ENCODE data around the gene SINHCAF. TPM values are rescaled to one million over a fixed set of nuclear protein-coding genes. Genes with fewer than 3 reads are reported as not detected.
"Not testable (repeated sequence)": the region's sequence is repeated elsewhere in the genome, so short reads cannot be mapped to it uniquely, and the experiment has no call there.

SINHCAF gene
- total RNA-seq, 1 experiment from 2014 or later = 41.9 TPM

GRCh38 chr12:31272607-31273225 lies 53.2 kb downstream of the SINHCAF start:
- no peak for DNase-seq (ENCODE audit: low read depth)

DNA sequence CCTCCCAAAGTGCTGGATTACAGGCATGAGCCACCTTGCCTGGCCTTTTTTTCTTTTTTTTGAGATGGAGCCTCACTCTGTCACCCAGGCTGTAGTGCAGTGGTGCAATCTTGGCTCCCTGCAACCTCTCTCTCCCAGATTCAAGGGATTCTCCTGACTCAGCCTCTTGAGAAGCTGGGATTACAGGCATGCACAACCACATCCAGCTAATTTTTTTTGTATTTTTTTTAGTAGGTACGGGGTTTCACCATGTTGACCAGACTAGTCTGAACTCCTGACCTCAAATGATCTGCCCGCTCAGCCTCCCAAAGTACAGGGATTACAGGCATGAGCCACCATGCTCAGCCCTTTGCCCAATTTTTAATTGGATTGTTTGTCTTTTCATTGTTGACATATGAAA lies 58.0 kb downstream of the SINHCAF start:
- DNase-seq (ENCODE audit: low read depth) = no peak

DNA sequence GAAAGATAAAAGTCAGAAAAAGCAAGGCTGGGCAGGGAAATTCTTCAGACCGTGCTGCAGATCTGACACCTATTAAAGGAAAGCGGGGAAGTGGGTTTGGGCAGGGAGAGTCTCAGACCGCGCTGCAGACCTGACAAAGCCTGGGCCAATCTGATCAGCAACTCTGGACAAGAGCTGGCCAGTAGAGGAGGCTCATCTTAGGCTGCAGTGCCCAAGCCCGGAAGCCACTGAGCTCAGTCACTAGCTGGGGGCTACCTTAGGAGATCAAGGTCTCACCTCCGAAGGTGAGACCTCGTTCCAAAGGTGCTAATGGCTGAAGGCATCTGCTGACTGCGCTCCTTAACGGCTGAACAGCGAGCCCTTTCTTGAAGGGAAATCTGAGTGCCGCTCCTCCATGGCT lies 60.2 kb downstream of the SINHCAF start:
- no peak for DNase-seq (ENCODE audit: low read depth)

DNA sequence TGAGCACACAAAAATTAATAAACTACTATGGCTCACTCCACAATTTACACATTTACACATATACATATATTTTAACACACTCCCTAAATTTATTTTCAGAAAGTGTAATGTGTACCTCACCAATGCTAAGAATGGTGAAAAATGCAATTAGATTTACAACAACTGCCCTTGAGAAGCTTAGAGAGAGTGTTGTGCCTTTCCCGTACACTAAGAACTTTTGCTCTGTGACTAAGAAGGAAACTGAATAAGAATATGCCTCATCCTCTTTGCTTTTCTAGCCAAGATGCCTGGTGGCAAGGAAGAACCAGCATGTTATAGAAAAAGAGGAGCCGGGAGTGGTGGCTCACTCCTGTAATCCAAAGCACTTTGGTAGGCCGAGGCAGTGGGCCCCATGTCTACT lies 62.3 kb downstream of the SINHCAF start:
- peak; percentile 19 for DNase-seq (ENCODE audit: low read depth)

DNA sequence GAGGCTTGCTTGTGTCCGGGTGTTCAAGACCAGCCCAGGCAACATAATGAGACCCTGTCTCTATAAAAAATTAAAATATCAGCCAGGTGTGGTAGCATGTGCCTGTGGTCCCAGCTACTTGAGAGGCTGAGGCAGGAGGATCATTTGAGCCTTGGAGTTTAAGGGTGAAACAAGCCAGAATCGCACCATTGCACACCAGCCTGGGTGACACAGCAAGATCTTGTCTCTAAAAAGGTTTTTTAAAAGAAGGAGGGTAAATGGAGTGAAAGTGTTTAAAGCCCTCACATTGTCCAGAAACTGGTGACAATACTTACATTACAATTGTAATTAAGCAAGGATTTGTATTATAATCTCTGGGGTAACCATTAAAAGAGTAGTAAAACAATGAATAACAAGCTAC lies 64.2 kb downstream of the SINHCAF start:
- no peak for DNase-seq (ENCODE audit: low read depth)

DNA sequence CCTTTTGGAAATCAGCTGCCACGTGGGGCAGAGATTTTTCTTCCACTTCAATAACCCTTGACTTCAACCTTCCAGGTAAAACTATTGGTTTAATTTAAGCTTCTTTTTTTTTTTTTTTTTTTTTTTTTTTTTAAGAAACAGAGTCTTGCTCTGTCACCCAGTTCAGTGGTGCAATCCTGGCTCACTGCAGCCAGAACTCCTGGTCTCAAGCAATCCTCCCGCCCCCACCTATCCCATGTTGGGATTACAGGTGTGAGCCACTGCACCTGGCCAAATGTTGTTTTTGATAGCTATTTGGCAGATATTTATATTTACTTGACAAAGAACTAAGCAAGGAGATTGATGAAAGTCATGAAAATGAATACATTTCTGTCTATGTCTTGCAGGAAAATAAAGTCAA lies 65.1 kb downstream of the SINHCAF start:
- no peak for DNase-seq (ENCODE audit: low read depth)

DNA sequence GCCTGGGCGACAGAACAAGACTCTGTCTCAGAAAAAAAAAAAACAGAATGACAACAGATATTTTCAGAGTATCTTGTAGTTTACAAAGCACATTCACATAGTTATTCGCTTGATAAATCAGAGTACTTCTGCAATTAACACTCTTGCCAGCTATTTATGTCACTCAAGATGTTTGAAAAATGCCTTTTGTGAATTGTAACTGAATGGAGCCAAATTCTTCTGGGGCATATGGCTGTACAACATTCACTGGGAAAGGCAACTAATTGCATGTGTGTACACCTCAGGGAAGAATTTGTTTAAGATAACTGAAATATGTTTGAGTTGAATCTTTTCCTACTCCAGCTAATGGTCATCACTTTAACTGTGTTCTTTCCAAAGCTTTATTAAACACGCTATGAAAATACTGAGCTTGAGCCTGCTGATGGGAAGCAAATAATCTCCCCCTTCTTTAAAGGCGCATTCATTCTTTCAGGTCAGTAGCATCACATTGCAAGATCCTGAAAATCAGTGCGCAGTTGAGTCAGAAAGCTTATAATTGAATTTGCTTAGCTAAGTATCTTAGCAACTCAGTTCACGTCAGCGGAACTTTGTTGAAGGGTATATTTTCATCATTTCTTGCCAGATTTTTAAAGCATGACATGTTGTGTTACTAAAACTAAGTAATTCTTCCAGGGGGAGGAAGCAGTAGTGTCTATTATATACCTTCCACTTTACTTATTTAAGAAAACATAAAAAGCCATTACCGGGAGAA lies 66.6 kb downstream of the SINHCAF start:
- no peak for DNase-seq (ENCODE audit: low read depth)

DNA sequence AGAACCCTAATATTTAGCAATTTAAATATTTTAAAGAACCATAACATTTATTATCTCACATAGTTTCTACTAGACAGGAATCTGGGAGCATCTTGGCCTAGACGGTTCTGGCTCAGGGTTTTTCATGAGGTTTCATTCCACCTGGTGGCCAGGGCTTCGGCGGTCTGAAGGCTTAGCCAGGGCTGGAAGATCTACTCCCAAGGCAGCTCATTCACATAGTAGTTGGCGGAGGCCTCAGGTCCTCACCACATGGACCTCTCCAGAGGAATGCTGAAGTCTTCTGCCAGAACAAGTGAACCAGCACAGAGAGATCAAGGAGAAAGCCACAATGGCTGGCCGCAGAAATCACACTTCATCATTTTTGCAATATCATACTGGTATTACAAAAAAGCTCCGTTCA lies 68.2 kb downstream of the SINHCAF start:
- no peak for DNase-seq (ENCODE audit: low read depth)

DNA sequence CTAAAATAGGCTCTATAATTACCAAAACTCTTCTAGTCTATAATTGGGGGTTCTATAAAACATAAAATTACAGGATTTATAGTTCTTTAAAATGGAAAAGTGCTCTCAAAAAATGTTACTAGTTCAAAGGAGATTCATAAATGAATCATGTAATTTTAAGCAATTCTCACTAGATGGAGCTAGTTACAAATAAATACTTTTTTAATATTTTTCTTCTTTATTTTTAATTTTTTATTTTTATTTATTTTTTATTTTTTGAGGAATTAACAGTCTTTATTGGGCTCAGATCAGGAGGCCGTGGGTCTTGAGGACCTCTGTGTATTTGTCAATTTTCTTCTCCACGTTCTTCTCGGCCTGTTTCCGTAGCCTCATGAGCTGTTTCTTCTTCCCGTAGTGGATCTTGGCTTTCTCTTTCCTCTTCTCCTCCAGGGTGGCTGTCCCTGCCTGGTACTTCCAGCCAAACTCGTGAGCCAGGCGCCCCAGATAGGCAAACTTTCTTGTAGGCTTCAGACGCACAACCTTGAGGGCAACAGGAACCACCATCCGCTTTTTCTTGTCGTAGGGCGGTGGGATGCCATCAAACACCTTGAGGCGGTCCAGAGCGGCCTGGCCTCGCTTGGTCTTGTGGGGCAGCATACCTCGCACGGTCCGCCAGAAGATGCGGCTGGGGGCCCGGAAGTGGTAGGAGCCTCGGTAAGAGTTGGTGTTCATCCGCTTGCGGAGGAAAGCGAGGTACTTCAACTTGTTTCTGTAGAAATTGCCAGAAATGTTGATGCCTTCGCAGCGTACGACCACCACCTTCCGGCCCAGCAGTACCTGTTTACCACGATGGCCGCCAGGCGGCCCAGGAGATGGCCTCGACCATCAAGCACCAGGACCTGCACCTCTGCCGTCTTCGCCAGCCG lies 74.0 kb downstream of the SINHCAF start:
- not testable (repeated sequence) for DNase-seq (ENCODE audit: low read depth)

DNA sequence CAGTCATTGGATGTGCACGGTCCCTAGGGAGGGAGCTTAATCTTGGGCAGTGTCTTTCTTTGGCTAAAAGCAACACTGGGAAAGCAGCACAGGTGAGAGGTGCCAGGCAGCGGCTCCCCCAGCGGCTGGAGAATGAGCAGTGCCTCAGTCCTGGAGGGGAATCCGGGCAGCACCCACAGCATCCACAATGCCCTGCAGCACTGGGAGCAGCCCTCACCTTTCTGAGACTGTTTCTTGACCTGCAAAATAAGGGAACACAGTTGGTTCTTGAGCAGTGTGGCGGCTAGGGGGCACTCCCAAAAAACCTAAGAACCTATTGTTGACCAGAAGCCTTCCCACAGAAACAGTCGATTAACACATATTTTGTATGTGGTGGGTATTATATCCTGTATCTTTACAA lies 75.8 kb downstream of the SINHCAF start:
- DNase-seq (ENCODE audit: low read depth) = no peak

DNA sequence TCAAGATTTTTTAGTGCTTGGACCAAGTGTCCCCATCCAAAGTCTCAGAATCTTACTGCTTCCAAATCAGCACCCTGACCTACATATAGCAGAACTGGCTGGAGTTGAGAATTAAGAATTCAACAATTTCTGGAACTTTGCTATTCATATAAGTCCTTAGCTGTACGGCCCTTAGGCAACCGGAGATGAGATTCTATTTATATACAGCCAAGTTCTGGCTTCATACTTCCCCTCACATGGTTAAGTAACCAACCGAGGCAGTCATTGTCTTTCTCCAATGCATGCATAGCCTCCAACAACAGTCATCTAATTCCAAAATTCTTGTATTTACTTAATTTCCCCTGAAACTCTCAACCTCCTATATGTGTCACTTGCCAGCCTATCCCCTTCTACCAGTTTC lies 76.6 kb downstream of the SINHCAF start:
- no peak for DNase-seq (ENCODE audit: low read depth)

DNA sequence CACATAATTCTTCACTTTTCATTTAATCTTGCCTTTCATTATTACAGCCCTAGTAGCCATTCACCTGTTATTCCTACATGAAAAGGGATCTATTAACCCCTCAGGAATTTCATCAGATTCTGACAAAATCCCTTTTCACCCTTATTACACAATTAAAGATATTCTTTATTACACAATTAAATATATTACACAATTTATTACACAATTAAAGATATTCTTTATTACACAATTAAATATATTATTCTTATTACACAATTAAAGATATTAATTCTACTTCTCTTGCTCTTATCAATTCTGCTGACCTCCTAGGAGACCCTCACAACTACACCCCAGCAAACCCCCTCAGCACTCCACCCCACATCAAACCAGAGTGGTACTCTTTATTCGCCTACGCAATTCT lies 77.1 kb downstream of the SINHCAF start:
- no peak for DNase-seq (ENCODE audit: low read depth)

DNA sequence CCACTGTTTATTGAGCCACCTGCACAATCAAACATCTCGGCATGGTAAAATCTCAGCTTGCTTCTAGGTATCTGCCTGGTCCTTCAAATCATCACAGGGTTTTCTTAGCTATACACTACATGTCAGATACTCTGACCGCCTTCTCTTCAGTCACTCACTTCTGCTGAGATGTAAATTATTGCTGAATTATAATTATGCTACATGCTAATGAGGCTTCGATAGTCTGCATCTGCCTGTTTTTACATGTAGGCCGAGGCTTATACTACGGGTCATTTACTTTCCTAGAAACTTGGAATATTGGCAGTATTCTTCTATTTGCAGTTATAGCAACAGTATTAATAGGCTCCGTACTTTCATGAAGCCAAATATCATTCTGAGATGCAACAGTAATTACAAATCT lies 77.6 kb downstream of the SINHCAF start:
- DNase-seq (ENCODE audit: low read depth) = no peak

DNA sequence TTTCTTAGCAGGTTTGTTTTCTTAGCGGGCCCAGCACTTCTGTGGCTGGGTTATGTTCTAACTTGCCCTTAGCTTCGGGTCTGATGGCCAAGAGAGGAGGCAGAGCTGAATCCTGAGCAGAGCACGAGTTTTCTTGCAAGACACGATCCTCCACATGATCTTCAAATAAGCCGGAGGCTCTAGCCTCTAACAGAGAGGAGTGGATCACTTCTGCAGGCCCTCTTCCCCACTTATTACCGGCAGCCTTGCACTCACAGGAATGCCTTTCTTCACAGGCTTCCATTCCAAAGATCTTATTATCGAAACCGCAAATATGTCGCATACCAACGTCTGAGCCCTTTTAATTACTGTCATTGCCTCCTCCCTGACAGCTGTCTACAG lies 79.5 kb downstream of the SINHCAF start:
- DNase-seq (ENCODE audit: low read depth) = peak; percentile 52

GRCh38 chr12:31245822-31246469 lies 80.0 kb downstream of the SINHCAF start:
- DNase-seq (ENCODE audit: low read depth) = peak; percentile 7

DNA sequence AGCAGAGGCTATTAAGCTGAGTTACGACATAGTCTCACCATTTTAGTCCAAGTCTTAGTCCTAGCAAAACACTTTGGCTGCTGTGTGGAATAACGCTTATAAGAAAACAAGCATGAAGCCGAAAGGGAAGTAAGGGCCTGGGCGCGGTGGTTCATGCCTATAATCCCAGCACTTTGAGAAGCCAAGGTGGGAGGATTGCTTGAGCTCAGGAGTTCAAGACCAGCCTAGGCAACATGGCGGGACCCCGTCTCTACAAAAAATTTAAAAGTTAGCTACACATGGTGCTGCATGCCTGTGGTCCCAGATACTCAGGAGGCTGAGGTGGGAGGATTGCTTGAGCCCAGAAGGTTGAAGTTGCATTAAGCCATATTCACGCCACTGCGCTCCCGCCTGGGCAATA lies 83.5 kb downstream of the SINHCAF start:
- DNase-seq (ENCODE audit: low read depth) = not testable (repeated sequence)

- peak; percentile 68 for DNase-seq (ENCODE audit: low read depth)
Measured at GRCh38 chr12:31238764-31239387, 87.1 kb downstream of the SINHCAF start.

DNA sequence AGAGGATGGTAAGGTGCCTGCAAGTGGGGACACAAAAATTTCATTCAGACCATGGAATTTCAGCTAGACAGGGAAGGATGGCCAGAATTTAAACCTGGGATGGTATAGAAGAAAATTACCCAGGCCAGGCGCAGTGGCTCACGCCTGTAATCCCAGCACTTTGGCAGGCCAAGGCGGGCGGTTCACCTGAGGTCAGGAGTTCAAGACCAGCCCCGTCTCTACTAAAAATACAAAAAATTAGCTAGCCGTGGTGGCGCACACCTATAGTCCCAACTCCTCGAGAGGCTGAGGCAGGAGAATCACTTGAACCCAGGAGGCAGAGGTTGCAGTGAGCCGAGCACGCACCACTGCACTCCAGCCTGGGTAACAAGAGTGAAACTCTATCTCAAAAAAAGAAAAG lies 87.6 kb downstream of the SINHCAF start:
- not testable (repeated sequence) for DNase-seq (ENCODE audit: low read depth)

GRCh38 chr12:31236998-31237637 lies 88.8 kb downstream of the SINHCAF start:
- DNase-seq (ENCODE audit: low read depth) = no peak

- DNase-seq (ENCODE audit: low read depth) = peak; percentile 55
Measured at GRCh38 chr12:31235868-31236395, 90.0 kb downstream of the SINHCAF start.

Measured in HT1080 (cell line).